GM19240 (cell line): ENCODE results near the gene DEF6.
"Not testable (repeated sequence)": the region's sequence is repeated elsewhere in the genome, so short reads cannot be mapped to it uniquely, and the experiment has no call there.

ENCODE experiments used
- DNase-seq: peaks from one replicate; pipeline ENCODE4 v3.0.0; 2011; ENCODE audit warnings: low spot score; ENCODE audit not compliant: insufficient read length

The DEF6 gene

DNA sequence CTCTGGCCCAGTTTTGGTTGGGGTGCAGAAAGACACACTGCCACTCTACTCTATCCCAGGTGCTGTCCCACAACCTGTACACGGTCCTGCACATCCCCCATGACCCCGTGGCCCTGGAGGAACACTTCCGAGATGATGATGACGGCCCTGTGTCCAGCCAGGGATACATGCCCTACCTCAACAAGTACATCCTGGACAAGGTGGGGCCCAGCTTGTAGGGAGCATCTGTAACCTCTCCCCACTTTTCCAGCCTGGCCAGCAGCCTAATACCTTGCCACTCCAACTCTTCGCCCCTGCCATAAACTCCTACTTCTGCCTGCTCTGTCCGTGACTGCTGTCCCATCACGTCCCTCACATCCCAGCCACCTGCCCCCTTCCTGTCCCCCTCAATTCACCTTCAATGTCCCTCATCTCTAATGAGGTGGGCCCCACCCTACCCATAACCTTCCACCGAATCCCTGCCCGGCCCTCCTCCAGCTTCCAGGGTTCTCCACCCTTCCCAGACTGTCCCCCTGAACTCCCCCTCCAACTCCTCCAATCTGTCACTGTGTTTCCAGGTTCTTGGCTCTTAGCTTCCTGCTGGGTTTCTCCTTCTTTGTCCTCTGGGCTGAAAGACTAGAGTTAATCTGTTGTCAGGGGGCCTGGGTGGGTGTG is 12.1 kb downstream of the DEF6 start:
- DNase-seq, result no peak

DNA sequence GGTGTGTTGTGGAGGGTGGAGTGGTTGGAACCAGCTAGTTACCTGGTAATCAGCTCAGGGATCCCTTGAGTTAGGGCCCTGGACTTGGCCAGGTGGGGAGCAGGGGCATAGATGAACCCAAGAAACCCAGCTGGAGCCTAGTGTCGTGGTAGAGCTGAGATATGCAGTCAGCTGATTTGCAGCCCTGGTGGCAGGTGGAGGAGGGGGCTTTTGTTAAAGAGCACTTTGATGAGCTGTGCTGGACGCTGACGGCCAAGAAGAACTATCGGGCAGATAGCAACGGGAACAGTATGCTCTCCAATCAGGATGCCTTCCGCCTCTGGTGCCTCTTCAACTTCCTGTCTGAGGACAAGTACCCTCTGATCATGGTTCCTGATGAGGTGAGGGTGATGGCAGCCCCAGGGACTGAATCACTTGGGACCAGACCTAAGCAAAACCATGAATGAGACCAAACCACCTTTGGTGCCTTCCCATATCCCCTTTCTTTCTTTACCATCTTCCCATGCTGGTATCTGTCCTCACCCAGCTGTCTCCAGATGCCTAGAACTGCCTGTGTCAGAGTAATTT is 12.7 kb downstream of the DEF6 start:
- no peak for DNase-seq

DNA sequence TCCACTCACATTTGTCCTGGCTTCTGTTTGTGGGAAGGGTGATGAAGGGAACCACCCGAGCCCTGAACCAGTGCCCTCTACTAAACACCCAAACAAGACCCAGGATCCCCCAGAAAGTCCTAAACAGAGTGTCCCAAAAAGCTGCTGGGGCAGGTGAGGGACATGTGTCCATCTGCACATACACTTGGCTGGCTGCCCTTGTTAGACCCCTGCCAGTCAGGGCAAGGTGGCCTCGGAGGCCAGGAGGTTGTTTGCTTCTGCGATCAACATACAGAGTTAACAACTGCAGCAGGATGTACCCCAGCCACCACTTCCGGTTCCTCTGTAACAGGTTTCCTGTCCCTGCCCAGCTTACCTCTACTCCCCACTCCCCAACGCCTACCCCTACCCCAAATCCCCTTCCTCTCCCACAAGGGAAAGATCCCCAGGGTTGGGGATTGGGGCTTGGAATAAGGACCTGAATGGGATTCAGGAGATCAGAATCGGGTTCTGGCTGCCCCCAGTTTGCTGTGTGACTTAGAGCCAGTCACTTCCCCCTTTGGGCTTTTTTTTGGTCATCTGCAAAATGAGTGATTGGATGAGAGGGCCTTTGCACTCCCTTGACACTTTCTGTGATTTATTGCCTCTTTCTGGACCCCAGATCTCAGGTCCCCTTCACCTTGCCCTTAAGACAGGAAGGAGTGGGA is 13.9 kb downstream of the DEF6 start:
- DNase-seq, result peak; percentile 48

DNA sequence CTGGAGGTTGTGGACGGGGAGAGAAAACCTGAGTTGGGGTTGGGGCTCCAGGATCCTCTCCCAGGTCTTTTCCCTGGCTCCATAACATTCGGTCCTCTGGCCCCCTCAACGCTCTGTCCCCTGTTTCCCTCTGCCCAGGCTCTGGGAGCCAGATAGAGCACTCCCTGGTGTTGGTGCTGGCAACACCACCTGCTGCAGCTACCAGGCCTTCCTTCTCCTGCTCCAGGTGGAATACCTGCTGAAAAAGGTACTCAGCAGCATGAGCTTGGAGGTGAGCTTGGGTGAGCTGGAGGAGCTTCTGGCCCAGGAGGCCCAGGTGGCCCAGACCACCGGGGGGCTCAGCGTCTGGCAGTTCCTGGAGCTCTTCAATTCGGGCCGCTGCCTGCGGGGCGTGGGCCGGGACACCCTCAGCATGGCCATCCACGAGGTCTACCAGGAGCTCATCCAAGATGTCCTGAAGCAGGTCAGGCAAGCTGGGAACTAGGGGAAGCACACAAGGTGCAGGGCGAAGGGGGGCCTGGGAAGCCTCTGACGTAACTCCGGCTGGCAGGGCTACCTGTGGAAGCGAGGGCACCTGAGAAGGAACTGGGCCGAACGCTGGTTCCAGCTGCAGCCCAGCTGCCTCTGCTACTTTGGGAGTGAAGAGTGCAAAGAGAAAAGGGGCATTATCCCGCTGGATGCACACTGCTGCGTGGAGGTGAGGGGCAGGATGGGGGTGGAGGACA is 14.6 kb downstream of the DEF6 start:
- DNase-seq, result no peak

DNA sequence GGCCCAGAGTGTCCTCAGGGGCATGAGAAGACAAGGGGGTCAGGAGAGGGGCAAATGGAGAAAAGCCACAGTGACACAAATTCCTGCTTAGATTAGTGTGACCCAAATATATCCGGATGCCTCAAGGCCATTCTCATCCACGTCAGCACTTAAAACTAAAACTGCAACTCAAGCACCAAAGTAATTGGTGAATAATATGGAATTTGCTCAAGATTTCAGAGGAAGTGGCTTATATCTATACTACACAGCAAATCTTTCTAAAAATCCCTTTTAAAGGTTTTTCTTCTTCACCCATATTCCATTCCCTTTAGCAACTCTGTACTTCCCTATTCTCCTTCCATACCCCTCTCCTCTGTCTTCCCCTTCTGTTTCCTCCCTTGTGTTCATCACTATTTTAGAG is 15.2 kb downstream of the DEF6 start:
- no peak for DNase-seq

DNA sequence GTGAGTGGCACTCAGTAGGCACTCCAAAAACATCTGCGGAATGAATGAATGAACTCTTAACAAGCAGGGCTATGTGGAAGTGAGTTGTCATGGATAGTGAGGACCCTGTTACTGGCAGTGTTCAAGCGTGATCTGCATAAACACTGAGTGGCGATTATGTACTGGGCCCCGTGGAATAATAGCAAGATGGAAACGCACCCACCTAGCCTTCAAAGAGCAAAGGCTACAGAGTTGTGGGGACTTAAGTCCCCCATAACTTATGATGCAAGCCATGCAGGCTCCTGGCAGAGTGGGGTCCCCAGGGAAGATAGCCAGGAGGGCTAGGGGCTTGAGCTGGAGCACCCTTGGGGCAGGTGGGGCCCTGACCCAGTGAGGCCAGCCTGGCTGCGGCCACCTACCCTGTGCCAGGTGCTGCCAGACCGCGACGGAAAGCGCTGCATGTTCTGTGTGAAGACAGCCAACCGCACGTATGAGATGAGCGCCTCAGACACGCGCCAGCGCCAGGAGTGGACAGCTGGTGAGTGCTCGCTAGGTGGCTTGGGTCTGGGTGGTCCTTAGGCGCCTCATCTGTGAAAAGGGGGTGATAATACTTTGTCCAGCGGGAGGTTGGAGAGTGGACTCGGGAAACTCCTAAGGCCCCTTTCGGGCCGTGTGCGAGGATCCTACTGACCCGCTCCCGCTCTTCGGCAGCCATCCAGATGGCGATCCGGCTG is 20.0 kb downstream of the DEF6 start:
- DNase-seq, result no peak

DNA sequence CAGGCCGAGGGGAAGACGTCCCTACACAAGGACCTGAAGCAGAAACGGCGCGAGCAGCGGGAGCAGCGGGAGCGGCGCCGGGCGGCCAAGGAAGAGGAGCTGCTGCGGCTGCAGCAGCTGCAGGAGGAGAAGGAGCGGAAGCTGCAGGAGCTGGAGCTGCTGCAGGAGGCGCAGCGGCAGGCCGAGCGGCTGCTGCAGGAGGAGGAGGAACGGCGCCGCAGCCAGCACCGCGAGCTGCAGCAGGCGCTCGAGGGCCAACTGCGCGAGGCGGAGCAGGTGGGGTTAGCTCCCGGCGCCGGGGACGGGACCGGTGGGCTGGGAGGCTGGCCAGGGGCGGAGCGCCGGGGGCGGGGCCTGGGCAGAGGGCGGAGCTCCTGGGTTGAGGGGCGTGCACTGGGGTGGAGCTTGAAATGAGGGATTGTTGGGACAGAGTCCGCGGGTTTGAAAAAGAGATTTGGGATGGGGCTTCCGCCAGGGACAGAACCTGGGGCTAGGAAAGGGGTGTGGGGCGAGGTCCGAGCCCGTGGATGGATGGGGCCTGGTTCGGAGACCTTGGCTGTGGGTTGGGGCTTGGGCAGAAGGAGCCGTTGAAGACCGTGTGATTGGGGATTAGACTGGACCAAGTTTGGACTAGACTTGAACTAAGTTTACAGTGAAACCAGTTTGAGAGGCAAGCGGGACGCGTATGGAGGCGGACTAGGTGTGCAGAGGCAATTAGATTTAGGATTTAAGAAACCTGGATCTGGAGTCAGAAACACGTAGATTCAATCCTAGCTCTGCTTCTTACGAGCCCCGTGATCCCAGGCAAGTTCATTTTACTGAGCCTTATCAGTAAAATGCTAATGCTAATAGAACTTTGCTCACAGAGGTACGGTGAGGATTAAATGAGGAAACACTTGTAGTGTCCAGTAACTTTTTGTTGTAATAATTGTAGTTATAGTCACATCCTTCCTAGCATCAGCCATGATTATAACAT is 20.9 kb downstream of the DEF6 start:
- DNase-seq, result no peak

DNA sequence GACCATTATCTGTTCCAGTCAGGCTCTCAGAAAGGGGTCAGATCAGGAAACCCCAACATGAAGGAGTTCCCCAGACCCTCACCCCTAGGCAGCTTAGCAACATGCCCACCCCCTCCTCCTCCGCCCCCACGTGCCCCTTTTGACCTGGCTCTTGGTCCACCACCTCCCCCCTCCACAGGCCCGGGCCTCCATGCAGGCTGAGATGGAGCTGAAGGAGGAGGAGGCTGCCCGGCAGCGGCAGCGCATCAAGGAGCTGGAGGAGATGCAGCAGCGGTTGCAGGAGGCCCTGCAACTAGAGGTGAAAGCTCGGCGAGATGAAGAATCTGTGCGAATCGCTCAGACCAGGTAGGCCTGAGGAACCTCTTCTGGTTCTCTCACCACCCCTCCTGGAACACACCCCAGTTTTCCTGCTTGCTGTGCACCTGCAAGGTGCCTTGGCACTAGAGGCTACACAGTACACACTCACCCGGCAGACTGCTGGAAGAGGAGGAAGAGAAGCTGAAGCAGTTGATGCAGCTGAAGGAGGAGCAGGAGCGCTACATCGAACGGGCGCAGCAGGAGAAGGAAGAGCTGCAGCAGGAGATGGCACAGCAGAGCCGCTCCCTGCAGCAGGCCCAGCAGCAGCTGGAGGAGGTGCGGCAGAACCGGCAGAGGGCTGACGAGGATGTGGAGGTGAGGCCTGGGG is 21.9 kb downstream of the DEF6 start:
- DNase-seq, result no peak

DNA sequence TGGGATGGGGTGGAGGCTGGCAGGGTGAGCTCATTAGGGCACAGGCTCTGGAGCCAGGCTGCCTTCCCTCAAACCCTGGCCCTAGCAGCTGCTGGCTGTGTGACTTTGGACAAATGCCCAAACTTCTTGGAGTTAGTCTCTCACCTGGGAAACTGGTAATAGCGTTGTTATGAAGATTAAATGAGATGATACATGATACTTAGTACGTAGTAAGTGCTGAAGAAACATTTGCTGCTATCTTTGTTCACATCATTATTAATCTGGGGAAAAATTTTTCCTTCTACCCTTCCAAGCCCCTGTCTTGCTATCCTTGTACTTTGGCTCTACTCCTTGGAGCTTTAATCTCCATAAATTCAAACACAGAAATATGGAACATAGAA is 22.4 kb downstream of the DEF6 start:
- no peak for DNase-seq

DNA sequence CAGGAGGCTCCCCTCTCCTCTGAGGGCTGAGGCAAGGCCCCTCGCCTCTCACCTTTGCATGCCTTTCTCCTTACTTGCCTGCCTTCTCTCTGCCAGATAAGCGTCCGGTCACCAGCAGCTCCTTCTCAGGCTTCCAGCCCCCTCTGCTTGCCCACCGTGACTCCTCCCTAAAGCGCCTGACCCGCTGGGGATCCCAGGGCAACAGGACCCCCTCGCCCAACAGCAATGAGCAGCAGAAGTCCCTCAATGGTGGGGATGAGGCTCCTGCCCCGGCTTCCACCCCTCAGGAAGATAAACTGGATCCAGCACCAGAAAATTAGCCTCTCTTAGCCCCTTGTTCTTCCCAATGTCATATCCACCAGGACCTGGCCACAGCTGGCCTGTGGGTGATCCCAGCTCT is 23.5 kb downstream of the DEF6 start:
- no peak for DNase-seq

DNA sequence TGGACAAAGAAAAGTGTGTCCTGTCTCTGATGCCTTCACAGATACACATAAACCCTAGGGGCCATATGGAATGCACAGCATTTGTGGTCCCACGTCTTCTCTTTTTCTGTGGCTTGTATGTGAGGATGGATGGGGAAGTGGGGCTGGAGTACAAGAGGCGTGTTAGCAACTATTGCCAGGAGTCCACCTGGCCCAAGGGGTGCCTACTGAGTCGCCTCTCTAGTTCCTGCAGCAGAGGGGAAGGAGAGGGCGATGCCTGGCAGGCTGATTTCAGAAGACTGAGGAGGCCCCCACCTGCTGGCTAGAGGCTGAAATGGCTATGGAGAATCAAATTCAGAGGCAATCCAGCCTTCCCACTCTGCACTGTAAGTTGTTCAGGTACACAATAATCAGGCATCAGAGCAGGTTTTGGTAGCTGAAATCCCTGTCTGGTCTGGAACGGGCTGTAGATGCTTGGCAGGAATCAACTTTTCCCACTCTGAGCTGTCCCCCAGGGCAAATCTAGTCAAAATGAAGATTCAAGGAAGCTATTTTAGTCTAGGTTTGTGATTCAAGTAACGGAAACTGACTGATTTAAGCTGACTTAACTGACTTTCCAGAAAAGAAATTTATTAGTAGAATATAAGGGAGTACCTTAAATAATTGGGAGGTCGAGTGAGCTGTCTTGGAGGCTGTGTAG is 29.9 kb downstream of the DEF6 start:
- peak; percentile 75 for DNase-seq

DNA sequence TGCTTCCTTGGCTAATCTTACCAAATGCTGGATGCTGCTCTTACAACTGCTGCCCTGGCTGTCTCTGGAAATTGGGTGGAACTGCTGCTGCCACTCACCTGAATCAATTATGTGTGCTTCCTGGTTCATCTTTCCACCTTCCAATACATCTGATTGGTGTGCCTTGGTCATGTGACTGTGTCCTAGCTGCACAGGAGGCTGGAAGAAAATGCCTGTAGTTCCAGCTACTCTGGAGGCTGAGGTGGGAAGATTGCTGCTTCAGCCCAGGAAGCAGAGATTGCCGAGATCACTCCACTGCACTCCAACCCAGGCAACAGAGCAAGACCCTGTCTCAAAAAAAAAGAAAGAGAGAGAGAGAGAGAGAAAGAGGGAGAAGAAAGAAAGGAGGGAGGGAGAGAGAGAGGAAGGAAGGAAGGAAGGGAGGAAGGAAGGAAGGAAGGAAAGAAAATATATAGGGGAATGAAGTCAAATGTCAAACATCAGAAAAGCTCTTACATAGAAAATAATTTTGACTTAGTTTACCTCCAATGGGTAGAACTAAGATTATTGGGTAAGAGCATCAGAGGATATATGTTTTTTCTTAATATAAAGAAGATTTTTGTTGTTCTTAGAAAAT is 30.6 kb downstream of the DEF6 start:
- DNase-seq, result no peak

DNA sequence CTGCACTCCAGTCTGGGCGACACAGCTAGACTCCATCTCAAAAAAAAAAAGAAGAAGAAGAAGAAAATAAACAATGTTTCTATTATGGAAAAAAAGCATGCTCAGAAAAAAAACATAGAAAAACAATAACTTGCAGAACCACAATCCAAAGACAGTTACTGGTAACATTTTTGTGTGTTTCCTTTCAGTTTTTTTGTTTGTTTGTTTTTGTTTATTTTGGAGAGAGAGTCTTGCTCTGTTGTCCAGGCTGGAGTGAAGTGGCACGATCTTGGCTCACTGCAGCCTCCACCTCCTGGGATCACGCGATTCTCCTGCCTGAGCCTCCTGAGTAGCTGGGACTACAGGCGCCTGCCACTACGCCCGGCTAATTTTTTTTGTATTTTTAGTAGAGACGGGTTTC is 31.3 kb downstream of the DEF6 start:
- DNase-seq, result not testable (repeated sequence)

DNA sequence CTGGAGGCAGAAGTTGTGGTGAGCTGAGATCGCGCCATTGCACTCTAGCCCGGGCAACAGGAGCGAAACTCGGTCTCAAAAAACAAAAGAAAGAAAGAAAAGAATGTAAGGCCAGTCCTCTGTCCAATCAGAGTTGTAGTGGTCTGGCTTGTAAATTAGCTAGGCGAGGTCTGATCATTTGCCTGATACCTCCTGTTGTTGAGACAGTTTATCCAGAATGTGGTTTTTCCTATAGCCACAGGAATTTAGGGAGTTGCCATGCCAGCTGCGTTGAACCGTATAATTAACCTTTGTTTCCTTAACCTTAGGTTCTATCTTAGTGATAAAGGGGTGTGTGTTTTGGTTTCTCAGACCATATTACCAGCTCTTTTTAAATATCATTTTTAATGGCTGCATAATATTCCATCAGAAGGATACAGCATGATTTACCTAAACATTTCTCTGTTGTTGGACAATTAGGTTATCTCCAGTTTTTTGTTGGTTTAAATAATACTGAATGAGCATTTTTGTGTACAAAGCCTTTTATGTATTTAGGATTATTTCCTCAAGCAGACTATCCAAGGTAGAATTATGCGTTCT is 33.0 kb downstream of the DEF6 start:
- no peak for DNase-seq

DNA sequence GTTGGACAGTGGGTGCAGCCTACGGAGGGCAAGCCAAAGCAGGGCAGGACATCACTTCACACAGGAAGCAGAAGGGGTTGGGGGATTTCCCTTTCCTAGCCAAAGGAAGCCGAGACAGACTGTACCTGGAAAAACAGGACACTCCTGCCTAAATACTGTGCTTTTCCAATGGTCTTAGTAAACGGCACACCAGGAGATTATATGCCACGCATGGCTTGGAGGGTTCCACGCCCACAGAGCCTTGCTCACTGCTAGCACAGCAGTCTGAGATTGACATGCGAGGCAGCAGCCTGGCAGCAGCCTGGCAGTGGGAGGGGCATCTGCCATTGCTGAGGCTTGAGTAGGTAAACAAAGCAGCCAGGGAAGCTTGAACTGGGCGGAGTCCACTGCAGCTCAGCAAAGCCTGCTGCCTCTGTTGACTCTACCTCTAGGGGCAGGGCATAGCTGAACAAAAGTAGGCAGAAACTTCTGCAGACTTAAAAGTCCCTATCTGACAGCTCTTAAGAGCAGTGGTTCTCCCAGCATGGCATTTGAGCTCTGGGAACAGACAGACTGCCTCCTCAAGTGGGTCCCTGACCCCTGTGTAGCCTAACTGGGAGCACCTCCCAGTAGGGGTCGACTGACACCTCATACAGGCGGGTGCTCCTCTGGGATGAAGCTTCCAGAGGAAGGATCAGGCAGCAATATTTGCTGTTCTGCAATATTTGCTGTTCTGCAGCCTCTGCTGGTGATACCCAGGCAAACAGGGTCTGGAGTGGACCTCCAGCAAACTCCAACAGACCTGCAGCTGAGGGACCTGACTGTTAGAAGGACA is 34.7 kb downstream of the DEF6 start:
- not testable (repeated sequence) for DNase-seq

DNA sequence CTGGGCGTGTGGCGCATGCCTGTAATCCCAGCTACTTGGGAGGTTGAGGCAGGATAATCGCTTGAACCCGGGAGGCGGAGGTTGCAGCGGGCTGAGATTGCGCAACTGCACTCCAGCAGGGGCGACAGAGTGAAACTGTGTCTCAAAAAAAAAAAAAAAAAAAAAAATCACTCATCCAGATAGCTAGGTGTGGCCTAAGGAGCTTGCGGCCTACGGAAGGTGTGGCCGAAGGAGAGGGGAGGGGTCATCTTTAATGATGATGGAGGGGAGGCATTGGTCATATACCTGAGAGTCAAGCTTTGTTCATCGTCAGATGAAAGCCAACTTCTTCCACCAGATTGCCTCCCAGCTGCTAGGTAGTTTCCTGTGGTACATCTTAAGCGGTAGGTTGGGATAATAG is 43.9 kb downstream of the DEF6 start:
- DNase-seq, result no peak

DNA sequence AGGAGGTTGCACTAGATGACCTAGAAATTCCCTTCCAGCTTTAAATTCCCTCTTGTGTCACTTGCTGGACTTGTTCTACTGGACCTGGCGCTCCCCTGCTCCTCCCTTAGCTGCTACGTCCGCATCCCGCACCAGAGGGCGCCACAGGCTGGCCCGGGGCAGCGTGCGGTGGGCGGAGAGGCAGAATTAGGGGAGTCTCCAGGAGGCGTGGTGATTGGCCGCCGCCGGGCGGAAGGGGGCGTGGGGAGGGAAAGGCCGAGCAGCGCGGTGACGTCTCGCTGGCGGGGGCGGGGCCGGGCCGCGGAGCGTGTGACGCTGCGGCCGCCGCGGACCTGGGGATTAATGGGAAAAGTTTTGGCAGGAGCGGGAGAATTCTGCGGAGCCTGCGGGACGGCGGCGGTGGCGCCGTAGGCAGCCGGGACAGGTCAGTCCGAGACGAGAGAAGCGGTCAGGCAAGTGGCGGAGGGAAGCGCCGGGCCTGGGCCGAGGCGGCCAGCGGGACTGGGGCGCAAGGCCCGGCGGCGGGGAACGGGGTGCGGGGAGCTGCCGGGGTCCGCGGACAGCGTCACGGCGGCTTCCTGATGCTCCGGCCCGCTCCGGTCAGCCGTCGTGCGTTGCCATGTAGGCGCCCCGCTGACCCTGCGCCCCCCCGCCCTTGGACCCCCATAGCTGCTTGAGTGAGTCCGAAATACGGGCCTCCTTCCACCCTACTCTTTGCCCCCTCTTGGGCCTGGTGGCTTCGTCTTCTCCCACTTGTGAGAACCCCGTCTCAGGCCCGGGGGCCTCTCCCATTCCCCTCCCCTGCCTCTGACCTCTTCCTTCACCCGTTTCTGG is 44.9 kb downstream of the DEF6 start, which contains the start of gene PPARD:
TSS of gene PPARD (plus strand) at position 301 of the 834 bp plus-strand sequence. CDS start 68,530 bp downstream, outside the sequence.
- peak; percentile 99 for DNase-seq
